KMS-11 (cell line): ENCODE results near the gene KSR2.

Experiments used
- H2AFZ ChIP-seq: fragments of 200-600 bp; sonication (generic); 2 replicates; pipeline ENCODE4 v1.6.1; 2016; ENCODE audit warnings: antibody characterized with exemption, mixed run types, low read depth
- H3K27ac ChIP-seq: fragments of 200-600 bp; sonication (generic); 2 replicates; pipeline ENCODE4 v1.6.1; 2016; ENCODE audit warnings: mild to moderate bottlenecking, mixed run types
- H3K27me3 ChIP-seq: fragments of 200-600 bp; sonication (generic); 2 replicates; pipeline ENCODE4 v1.6.1; 2017; ENCODE audit warnings: mild to moderate bottlenecking, low read depth, mixed run types, moderate library complexity; ENCODE audit not compliant: insufficient read depth
- H3K36me3 ChIP-seq: fragments of 200-600 bp; sonication (generic); 2 replicates; pipeline ENCODE4 v1.6.1; 2017; ENCODE audit warnings: mild to moderate bottlenecking, mixed run types; ENCODE audit not compliant: insufficient read depth
- H3K4me1 ChIP-seq: fragments of 200-600 bp; sonication (generic); 2 replicates; pipeline ENCODE4 v1.6.1; 2016; ENCODE audit warnings: mild to moderate bottlenecking, low read depth, mixed run types; ENCODE audit not compliant: poor library complexity, severe bottlenecking
- H3K4me2 ChIP-seq: fragments of 200-600 bp; sonication (generic); 2 replicates; pipeline ENCODE4 v1.7.0; 2016; ENCODE audit warnings: mild to moderate bottlenecking, mixed run types
- H3K4me3 ChIP-seq: fragments of 200-600 bp; sonication (generic); IDR thresholded peaks from 2 replicates; pipeline ENCODE4 v1.6.1; 2017; ENCODE audit warnings: low read depth, low read length, mixed read lengths; ENCODE audit not compliant: insufficient read depth
- H3K79me2 ChIP-seq: fragments of 200-600 bp; sonication (generic); 2 replicates; pipeline ENCODE4 v1.6.1; 2016; ENCODE audit warnings: low read depth, mixed run types; ENCODE audit not compliant: insufficient read depth
- H3K9ac ChIP-seq: fragments of 200-600 bp; sonication (generic); 2 replicates; pipeline ENCODE4 v1.6.1; 2016; ENCODE audit warnings: mild to moderate bottlenecking, mixed run types
- H4K20me1 ChIP-seq: fragments of 200-600 bp; sonication (generic); 2 replicates; pipeline ENCODE4 v1.6.1; 2016; ENCODE audit warnings: mild to moderate bottlenecking, mixed run types; ENCODE audit not compliant: insufficient read depth
- TF ChIP-seq, protein P1 (sequence below): fragments of 200-600 bp; sonication (generic); conservative IDR thresholded peaks from 2 replicates; pipeline ENCODE4 v1.6.1; 2017; ENCODE audit warnings: low read depth, mild to moderate bottlenecking, antibody characterized with exemption, low read length, moderate library complexity, mixed read lengths

Gene KSR2

DNA sequence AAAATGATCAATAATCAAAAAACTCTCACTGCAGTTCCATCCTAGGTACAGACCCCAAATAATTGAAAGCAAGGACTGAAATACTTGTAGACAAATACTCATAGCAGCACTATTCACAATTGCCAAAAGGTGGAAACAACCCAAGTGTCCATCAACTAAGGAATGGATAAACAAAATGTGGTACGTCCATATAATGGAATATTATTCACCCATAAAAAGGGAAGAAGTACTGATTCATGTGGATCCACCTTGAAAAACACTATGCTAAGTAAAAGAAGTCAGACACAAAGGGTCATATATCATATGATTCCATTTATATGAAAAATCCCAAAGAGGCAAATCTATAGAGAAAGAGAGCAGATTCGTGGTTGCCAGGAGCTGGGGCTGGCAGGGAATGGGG lies 202.8 kb downstream of the KSR2 start:
- Histone ChIP-seq H3K4me1 (no peaks in the 10 kb centered on the region), H4K20me1 (no peaks in the 10 kb centered on the region), H3K4me2 (no peak overlapping the region), H3K9ac (no peak overlapping the region), H3K27me3 (no peaks in the 10 kb centered on the region), H3K4me3 (no peak overlapping the region), H3K27ac (no peak overlapping the region), H2AFZ (no peak overlapping the region), H3K36me3 (no peaks in the 10 kb centered on the region), H3K79me2 (no peaks in the 10 kb centered on the region)
- TF ChIP-seq, protein P1, sequence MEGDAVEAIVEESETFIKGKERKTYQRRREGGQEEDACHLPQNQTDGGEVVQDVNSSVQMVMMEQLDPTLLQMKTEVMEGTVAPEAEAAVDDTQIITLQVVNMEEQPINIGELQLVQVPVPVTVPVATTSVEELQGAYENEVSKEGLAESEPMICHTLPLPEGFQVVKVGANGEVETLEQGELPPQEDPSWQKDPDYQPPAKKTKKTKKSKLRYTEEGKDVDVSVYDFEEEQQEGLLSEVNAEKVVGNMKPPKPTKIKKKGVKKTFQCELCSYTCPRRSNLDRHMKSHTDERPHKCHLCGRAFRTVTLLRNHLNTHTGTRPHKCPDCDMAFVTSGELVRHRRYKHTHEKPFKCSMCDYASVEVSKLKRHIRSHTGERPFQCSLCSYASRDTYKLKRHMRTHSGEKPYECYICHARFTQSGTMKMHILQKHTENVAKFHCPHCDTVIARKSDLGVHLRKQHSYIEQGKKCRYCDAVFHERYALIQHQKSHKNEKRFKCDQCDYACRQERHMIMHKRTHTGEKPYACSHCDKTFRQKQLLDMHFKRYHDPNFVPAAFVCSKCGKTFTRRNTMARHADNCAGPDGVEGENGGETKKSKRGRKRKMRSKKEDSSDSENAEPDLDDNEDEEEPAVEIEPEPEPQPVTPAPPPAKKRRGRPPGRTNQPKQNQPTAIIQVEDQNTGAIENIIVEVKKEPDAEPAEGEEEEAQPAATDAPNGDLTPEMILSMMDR = no peak

DNA sequence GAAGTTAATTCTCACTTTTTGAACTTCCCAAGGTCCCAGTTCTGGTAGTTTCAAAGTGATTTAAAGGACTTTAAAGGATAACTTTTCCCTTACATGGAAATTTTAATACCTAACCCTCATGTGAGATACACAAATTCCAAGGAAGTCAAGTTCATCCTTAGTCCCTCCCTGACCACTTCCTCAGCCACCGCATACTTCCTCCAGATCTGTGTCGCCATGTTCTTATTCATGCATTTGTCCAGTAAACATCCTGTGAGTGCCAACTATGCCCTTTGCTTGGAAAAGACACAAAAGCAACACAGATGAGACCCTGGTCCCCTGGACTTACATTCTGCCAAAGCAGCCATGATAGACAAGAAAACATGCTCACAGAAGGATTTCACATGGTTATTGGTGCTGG lies 206.6 kb downstream of the KSR2 start:
- H3K4me1 ChIP-seq = no peaks in the 10 kb centered on the region
- H3K9ac ChIP-seq = no peak overlapping the region
- no peak overlapping the region for H3K4me3 ChIP-seq
- no peaks in the 10 kb centered on the region for H3K36me3 ChIP-seq
- no peaks in the 10 kb centered on the region for H3K79me2 ChIP-seq
- TF ChIP-seq, protein P1 = no peak
- H3K27ac ChIP-seq = no peak overlapping the region
- H3K27me3 ChIP-seq = no peaks in the 10 kb centered on the region
- no peak overlapping the region for H3K4me2 ChIP-seq
- no peak overlapping the region for H2AFZ ChIP-seq
- no peaks in the 10 kb centered on the region for H4K20me1 ChIP-seq

DNA sequence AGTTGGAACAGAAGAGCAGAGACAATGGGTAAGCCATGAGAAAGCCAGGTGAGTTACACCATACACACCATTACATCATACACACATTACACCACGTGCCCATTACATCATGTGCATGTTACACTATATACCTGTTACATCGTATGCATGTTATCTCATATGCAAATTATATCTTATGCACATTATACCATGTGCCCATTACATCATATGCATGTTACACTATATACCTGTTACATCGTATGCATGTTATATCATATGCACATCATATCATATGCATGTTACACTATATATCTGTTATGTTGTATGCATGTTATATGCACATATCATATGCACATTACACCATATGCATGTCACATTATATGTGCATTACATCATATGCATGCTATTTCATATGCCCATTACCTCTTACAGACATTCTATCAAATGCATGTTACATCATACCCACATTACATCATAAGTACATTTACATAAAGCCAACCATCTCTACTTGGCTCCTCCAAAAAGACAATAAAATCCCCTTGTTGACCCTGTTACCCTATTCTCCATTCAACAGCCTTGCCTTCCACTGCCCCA lies 207.2 kb downstream of the KSR2 start:
- H3K9ac ChIP-seq = no peak overlapping the region
- H4K20me1 ChIP-seq = no peaks in the 10 kb centered on the region
- no peak overlapping the region for H3K4me2 ChIP-seq
- TF ChIP-seq, protein P1 = no peak
- no peak overlapping the region for H3K4me3 ChIP-seq
- no peaks in the 10 kb centered on the region for H3K27me3 ChIP-seq
- H3K4me1 ChIP-seq = no peaks in the 10 kb centered on the region
- no peaks in the 10 kb centered on the region for H3K79me2 ChIP-seq
- H3K27ac ChIP-seq = no peak overlapping the region
- no peaks in the 10 kb centered on the region for H3K36me3 ChIP-seq
- H2AFZ ChIP-seq = no peak overlapping the region

DNA sequence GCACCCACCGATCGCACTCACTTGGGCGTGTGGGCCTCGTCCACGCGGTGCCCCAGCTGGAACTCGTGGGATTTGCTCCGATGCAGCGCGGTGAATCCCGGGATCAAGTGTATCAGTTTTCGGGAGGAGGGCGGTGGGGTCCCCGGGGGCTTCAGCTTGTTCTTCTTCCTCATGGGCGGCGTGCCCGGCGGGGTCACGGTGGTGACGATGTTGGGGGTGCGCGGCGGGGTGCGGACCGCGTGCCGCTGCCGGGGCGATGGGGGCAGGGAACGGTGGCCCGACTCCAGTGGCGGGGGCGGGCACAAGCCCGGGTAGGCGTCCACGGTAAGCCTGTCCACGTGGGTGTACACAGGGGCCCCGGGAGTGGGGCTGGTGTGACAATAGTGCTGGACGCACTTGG lies 207.8 kb downstream of the KSR2 start:
- H4K20me1 ChIP-seq = no peaks in the 10 kb centered on the region
- H3K79me2 ChIP-seq = no peaks in the 10 kb centered on the region
- no peak overlapping the region for H3K4me3 ChIP-seq
- TF ChIP-seq, protein P1 = no peak
- H3K4me2 ChIP-seq = no peak overlapping the region
- H2AFZ ChIP-seq = no peak overlapping the region
- H3K27me3 ChIP-seq = no peaks in the 10 kb centered on the region
- H3K27ac ChIP-seq = no peak overlapping the region
- H3K9ac ChIP-seq = no peak overlapping the region
- H3K36me3 ChIP-seq = no peaks in the 10 kb centered on the region
- H3K4me1 ChIP-seq = no peaks in the 10 kb centered on the region

DNA sequence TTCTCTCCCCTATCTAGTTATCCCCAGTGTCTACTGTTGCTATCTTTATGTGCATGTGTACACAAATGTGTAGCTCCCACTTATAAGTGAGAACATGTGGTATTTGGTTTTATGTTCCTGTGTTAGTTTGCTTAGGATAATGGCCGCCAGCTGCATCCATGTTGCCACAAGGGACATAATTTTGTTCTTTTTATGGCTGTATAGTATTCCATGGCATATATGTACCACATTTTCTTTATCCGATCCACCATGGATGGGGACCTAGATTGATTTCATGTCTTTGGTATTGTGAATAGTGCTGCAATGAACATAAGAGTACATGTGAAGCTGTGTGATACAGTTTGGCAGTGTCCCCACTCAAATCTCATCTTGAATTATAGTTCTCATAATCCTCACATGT lies 218.1 kb downstream of the KSR2 start:
- Histone ChIP-seq H3K36me3 (no peaks in the 10 kb centered on the region), H3K4me1 (no peaks in the 10 kb centered on the region), H3K9ac (no peak overlapping the region), H3K4me3 (no peak overlapping the region), H4K20me1 (no peaks in the 10 kb centered on the region), H3K27me3 (no peaks in the 10 kb centered on the region), H3K79me2 (no peaks in the 10 kb centered on the region), H2AFZ (no peak overlapping the region), H3K27ac (no peak overlapping the region), H3K4me2 (no peak overlapping the region)
- TF ChIP-seq, protein P1 = no peak
